Mesenchymal stem cell (in vitro differentiated cells and primary cell): ENCODE results near the gene CCNE1.

Experiments
- DNase-seq: peaks from one replicate; pipeline ENCODE4 v3.0.0-alpha.2; 2013
- H2AFZ ChIP-seq: one replicate; pipeline ENCODE4 v1.6.1; 2013; ENCODE audit warnings: low read depth, mild to moderate bottlenecking, control low read depth, inconsistent platforms, low read length, moderate library complexity
- H2AK5ac ChIP-seq: 2 replicates; pipeline ENCODE4 v1.6.1; 2013; ENCODE audit warnings: low read length, moderate library complexity, mild to moderate bottlenecking, inconsistent platforms; ENCODE audit not compliant: severe bottlenecking
- H2BK120ac ChIP-seq: one replicate; pipeline ENCODE4 v1.6.1; 2013; ENCODE audit warnings: low read depth, mild to moderate bottlenecking, inconsistent platforms, low read length, moderate library complexity
- H2BK12ac ChIP-seq, 2 experiments: one replicate each; pipeline ENCODE4 v1.6.1; 2013; ENCODE audit warnings: inconsistent platforms in 2 of 2, low read length in 2 of 2, mild to moderate bottlenecking in 2 of 2, moderate library complexity in 2 of 2, control low read depth in 1 of 2
- H2BK15ac ChIP-seq: one replicate; pipeline ENCODE4 v1.6.1; 2013; ENCODE audit warnings: mild to moderate bottlenecking, low read depth, inconsistent platforms; ENCODE audit not compliant: poor library complexity, severe bottlenecking
- H2BK5ac ChIP-seq: 2 replicates; pipeline ENCODE4 v1.6.1; 2013; ENCODE audit warnings: low read depth, mild to moderate bottlenecking, low read length, control low read depth, inconsistent platforms; ENCODE audit not compliant: poor library complexity, severe bottlenecking
- H3K14ac ChIP-seq, 2 experiments: one replicate each; pipeline ENCODE4 v1.6.1; 2013; ENCODE audit warnings: inconsistent platforms in 2 of 2, low read length in 2 of 2, control low read depth in 1 of 2, mild to moderate bottlenecking in 1 of 2, moderate library complexity in 1 of 2
- H3K18ac ChIP-seq, 2 experiments: one replicate each; pipeline ENCODE4 v1.6.1; 2013; ENCODE audit warnings: inconsistent platforms in 2 of 2, low read length in 2 of 2, control low read depth in 1 of 2, low read depth in 1 of 2, mild to moderate bottlenecking in 1 of 2
- H3K23ac ChIP-seq, 2 experiments: one replicate each; pipeline ENCODE4 v1.6.1; 2013; ENCODE audit warnings: inconsistent platforms in 2 of 2, low read length in 2 of 2, mild to moderate bottlenecking in 2 of 2, moderate library complexity in 2 of 2, control low read depth in 1 of 2
- H3K27ac ChIP-seq: 2 replicates; pipeline ENCODE4 v1.5.1; 2013; ENCODE audit warnings: mild to moderate bottlenecking, moderate library complexity, low read length, control low read depth, inconsistent platforms; ENCODE audit not compliant: poor library complexity, severe bottlenecking
- H3K27me3 ChIP-seq, 2 experiments: 2 replicates each; pipeline versions ENCODE4 v1.6.1 to v1.7.0; 2013; ENCODE audit warnings: low read length in 2 of 2, mild to moderate bottlenecking in 2 of 2, moderate library complexity in 2 of 2, control low read depth in 1 of 2, inconsistent platforms in 1 of 2; ENCODE audit not compliant: control insufficient read depth in 1 of 2, insufficient read depth in 1 of 2
- H3K36me3 ChIP-seq, 2 experiments: 2 replicates each; pipeline versions ENCODE4 v1.6.1 to v1.7.0; 2013; ENCODE audit warnings: low read length in 2 of 2, control low read depth in 1 of 2, inconsistent platforms in 1 of 2, low read depth in 1 of 2, mild to moderate bottlenecking in 1 of 2; ENCODE audit not compliant: insufficient read depth in 2 of 2, control insufficient read depth in 1 of 2
- H3K4ac ChIP-seq, 2 experiments: one replicate each; pipeline ENCODE4 v1.6.1; 2013; ENCODE audit warnings: inconsistent platforms in 2 of 2, low read length in 2 of 2, mild to moderate bottlenecking in 2 of 2, moderate library complexity in 2 of 2, control low read depth in 1 of 2, low read depth in 1 of 2
- H3K4me1 ChIP-seq: 2 replicates; pipeline ENCODE4 v1.6.1; 2013; ENCODE audit warnings: low read depth, low read length, control low read depth; ENCODE audit not compliant: control insufficient read depth, insufficient read depth
- H3K4me2 ChIP-seq: 2 replicates; pipeline ENCODE4 v1.6.1; 2013; ENCODE audit warnings: low read length, mild to moderate bottlenecking, inconsistent platforms; ENCODE audit not compliant: poor library complexity, severe bottlenecking
- H3K4me3 ChIP-seq, 2 experiments: 2 replicates each; pipeline versions ENCODE4 v1.5.1 to v1.7.0; 2013; ENCODE audit warnings: low read length in 2 of 2, mild to moderate bottlenecking in 2 of 2, control low read depth in 1 of 2, low read depth in 1 of 2; ENCODE audit not compliant: insufficient read depth in 1 of 2
- H3K79me1 ChIP-seq: replicated peaks from 2 replicates; pipeline ENCODE4 v1.6.1; 2013; ENCODE audit warnings: mild to moderate bottlenecking, control low read depth, low read length, inconsistent platforms; ENCODE audit not compliant: poor library complexity, severe bottlenecking
- H3K9ac ChIP-seq: 2 replicates; pipeline ENCODE4 v1.7.0; 2013; ENCODE audit warnings: mild to moderate bottlenecking, low read length, moderate library complexity
- H3K9me3 ChIP-seq: 2 replicates; pipeline ENCODE4 v1.7.0; 2013; ENCODE audit warnings: mild to moderate bottlenecking, low read length; ENCODE audit not compliant: control insufficient read depth
- H4K8ac ChIP-seq: one replicate; pipeline ENCODE4 v1.6.1; 2013; ENCODE audit warnings: inconsistent platforms, mild to moderate bottlenecking, low read length, moderate library complexity
- H4K91ac ChIP-seq: one replicate; pipeline ENCODE4 v1.6.1; 2013; ENCODE audit warnings: mild to moderate bottlenecking, low read length, inconsistent platforms
- WGBS: methylation state at CpG from one replicate; pipeline ENCODE4 v1.1.7; 2013; ENCODE audit warnings: mixed read lengths; 5-methylcytosine and 5-hydroxymethylcytosine counted together

Gene CCNE1

DNA sequence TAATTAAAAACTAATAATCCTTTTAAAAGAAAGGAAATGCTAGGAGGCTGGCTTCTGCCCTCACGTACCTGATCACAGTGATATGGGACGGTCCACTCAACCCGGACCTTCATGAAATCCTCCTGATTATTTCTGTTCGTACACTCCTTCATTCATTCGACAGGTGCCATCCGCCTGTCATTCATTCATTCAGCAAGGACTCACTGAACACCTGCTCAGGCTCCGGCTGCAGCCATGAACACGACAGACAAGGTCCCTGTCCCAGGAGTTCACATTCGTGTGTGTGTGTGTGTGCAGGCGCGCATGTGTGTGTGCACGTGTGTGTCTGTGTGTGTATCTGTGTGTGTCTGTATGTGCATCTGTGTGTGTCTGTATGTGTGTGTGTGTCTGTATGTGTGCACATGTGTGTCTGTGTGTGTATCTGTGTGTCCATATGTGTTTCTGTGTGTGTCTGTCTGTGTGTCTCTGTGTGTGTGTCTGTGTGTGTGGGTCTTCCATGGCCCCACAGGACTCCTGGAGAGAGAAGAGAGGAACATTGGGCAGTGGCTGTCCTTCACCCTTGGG is 28.1 kb upstream of the CCNE1 start:
- H2AK5ac ChIP-seq = no peak overlapping the region
- H3K4me3 ChIP-seq = no peak overlapping the region
- H3K79me1 ChIP-seq = no peaks in the 10 kb centered on the region
- H3K9me3 ChIP-seq = no peaks in the 10 kb centered on the region
- no peak for DNase-seq
- no peak overlapping the region for H2BK120ac ChIP-seq
- no peaks in the 10 kb centered on the region for H3K36me3 ChIP-seq
- no peak overlapping the region for H2BK15ac ChIP-seq
- peaks cover 3 to 12% of the 10 kb centered on the region in 2 experiments for H3K27me3 ChIP-seq
- H2BK12ac ChIP-seq = no peak overlapping the region
- H3K4me1 ChIP-seq = no peaks in the 10 kb centered on the region
- H3K14ac ChIP-seq = peak overlapping the region in 1 of 2 experiments; percentile 9
- H2AFZ ChIP-seq = no peak overlapping the region
- H4K91ac ChIP-seq = no peak overlapping the region
- H2BK5ac ChIP-seq = no peak overlapping the region
- H3K4me2 ChIP-seq = no peak overlapping the region
- H3K23ac ChIP-seq = no peak overlapping the region
- H4K8ac ChIP-seq = no peak overlapping the region
- no peak overlapping the region for H3K27ac ChIP-seq
- WGBS = 94% methylated on average over 12 of the region's 12 CpGs
- no peak overlapping the region for H3K4ac ChIP-seq
- H3K9ac ChIP-seq = no peak overlapping the region
- no peak overlapping the region for H3K18ac ChIP-seq

DNA sequence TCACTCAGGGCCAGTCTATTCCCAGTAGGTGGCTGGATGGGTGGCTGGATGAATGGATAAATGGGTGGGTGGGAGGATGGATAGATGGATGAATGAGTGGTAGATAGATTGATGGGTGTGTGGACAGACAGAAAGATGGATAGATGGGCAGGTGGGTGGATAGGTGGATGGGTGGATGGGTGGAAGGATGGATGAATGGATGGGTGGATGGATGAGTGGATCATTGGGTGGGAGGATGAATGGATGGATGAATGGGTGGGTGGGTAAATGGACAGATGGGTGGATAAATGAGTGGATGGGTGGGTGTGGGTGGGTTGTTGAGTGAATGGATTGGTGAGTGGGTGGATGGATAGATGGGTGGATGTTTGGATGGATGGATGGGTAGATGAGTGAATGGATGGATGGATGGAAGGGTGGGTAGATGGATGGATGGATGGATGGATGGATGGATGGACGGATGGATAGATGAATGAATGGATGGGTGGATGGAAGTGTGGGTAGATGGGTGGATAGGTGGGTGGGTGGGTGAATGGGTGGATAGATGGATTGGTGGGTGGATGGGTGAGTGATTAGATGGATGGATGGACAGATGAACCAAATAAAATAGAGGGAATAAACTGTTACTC is 27.1 kb upstream of the CCNE1 start:
- Histone ChIP-seq H2BK5ac (no peak overlapping the region), H3K4me3 (no peak overlapping the region), H2BK120ac (no peak overlapping the region), H4K8ac (no peak overlapping the region), H3K4ac (no peak overlapping the region), H2AFZ (no peak overlapping the region), H3K23ac (no peak overlapping the region), H3K14ac (no peak overlapping the region), H3K4me1 (no peaks in the 10 kb centered on the region), H2AK5ac (no peak overlapping the region), H3K27me3 (peaks cover 3 to 12% of the 10 kb centered on the region in 2 experiments), H3K27ac (no peak overlapping the region), H3K18ac (no peak overlapping the region), H2BK12ac (no peak overlapping the region), H3K9ac (no peak overlapping the region), H3K9me3 (no peaks in the 10 kb centered on the region), H3K4me2 (no peak overlapping the region), H4K91ac (no peak overlapping the region), H2BK15ac (no peak overlapping the region), H3K79me1 (no peaks in the 10 kb centered on the region), H3K36me3 (no peaks in the 10 kb centered on the region)
- WGBS = 88% methylated on average over 1 of the region's 1 CpG
- DNase-seq = no peak

DNA sequence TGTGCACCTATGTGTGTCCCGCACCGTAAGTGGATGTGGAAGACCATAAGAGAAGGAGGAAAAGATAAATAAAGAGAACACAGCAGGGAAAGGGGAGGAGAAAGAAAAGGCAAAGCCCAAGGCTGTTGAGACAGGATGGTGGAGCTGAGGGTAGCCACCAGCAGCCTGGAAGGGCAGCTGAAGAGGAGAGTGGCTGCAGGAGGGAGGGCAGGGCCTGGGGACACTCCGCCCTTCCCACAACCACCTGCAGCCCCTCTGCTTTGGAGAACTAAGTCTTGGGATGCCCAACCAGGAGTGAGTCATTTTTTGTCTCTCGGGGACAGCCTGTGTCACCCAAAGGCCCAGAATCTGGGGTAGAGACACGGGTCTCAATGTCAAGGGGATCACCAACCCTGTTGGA is 26.4 kb upstream of the CCNE1 start:
- no peak overlapping the region for H3K4me2 ChIP-seq
- H3K4ac ChIP-seq = no peak overlapping the region
- H3K18ac ChIP-seq = no peak overlapping the region
- no peak overlapping the region for H4K8ac ChIP-seq
- no peak for DNase-seq
- H3K36me3 ChIP-seq = no peaks in the 10 kb centered on the region
- no peak overlapping the region for H2BK5ac ChIP-seq
- H3K9me3 ChIP-seq = no peaks in the 10 kb centered on the region
- H3K79me1 ChIP-seq = no peaks in the 10 kb centered on the region
- H3K27me3 ChIP-seq = peaks cover 3 to 6% of the 10 kb centered on the region in 2 experiments
- H3K9ac ChIP-seq = no peak overlapping the region
- H3K4me3 ChIP-seq = no peak overlapping the region
- H4K91ac ChIP-seq = no peak overlapping the region
- no peak overlapping the region for H2BK120ac ChIP-seq
- H3K23ac ChIP-seq = no peak overlapping the region
- H2AFZ ChIP-seq = no peak overlapping the region
- no peak overlapping the region for H3K27ac ChIP-seq
- no peaks in the 10 kb centered on the region for H3K4me1 ChIP-seq
- 77% methylated on average over 5 of the region's 5 CpGs for WGBS
- no peak overlapping the region for H3K14ac ChIP-seq
- no peak overlapping the region for H2AK5ac ChIP-seq
- no peak overlapping the region for H2BK15ac ChIP-seq
- H2BK12ac ChIP-seq = no peak overlapping the region

DNA sequence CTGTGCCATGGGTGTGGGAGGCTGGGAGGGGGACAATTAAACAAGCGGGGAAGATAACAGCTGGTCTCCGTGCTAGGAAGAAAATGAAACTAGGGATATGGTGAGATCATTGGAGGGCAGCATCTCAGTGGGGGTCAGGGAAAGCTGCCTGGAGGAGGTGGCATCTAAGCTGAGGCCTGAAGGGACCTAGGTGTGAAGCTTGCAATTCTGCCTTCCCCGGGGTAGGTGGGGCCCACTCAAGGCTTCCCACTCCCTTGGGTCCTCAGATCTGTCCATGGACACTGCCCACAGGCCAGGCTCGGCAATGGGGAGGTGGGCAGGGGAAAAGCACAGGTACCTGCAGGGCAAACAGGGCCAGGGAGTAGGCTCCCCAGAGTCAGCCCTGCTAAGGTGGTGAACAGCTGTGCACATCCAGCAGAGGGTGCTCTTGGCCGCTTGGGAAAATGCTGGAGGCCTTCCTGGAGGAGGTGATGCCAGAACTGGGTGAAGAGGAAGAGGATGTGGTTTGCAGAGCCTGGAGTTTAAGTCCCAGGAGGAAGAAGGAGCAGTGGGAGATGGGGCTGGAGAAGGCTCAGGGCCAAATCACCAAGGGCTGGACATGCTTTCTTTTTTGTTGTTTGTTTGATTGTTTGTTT is 25.7 kb upstream of the CCNE1 start:
- Histone ChIP-seq H3K27ac (no peak overlapping the region), H3K4me2 (no peak overlapping the region), H3K9me3 (no peaks in the 10 kb centered on the region), H3K4me1 (no peaks in the 10 kb centered on the region), H3K23ac (no peak overlapping the region), H2BK5ac (no peak overlapping the region), H4K8ac (no peak overlapping the region), H3K27me3 (peaks cover 3 to 7% of the 10 kb centered on the region in 2 experiments), H2AK5ac (no peak overlapping the region), H4K91ac (no peak overlapping the region), H3K14ac (no peak overlapping the region), H2BK15ac (peak overlapping the region; percentile 54), H2AFZ (no peak overlapping the region), H2BK120ac (no peak overlapping the region), H3K79me1 (no peaks in the 10 kb centered on the region), H3K4ac (no peak overlapping the region), H3K36me3 (no peaks in the 10 kb centered on the region), H3K18ac (no peak overlapping the region), H3K9ac (no peak overlapping the region), H3K4me3 (no peak overlapping the region), H2BK12ac (no peak overlapping the region)
- no peak for DNase-seq
- WGBS = 74% methylated on average over 5 of the region's 5 CpGs
